Measurements from ENCODE around the gene RGS9. TPM values are rescaled to one million over a fixed set of nuclear protein-coding genes. Genes with fewer than 3 reads are reported as not detected.
A peak's percentile ranks its signal among the peaks of the same experiment; 100 is the strongest.
"Not testable (repeated sequence)": the region's sequence is repeated elsewhere in the genome, so short reads cannot be mapped to it uniquely, and the experiment has no call there.

The RGS9 gene
- total RNA-seq (1.7 and 2.1 TPM in 2 replicates), polyA plus RNA-seq (1.6 and 2.6 TPM in 2 replicates), polyA minus RNA-seq (ENCODE audit: low replicate concordance) (0.63 and 0.71 TPM in 2 replicates)
- polyA plus RNA-seq (2012), result 1.0 and 2.7 TPM in 2 replicates

- peak; percentile 47 to 57 for DNase-seq (ENCODE audit: low read depth in 2 of 2)
- Histone ChIP-seq H3K4me3 (replicated peaks in 1 of 4; ENCODE audit: control extremely low read depth in 1 of 4, insufficient read depth in 1 of 4, low read depth in 3 of 4, low read length in 4 of 4) (peak within 1 kb of the TSS; percentile 40 to 58 (median 42)), H3K27me3 (ENCODE audit: control insufficient read depth, insufficient read depth, low read length) (peaks cover 10% of the 10 kb centered on the region), H3K9ac (ENCODE audit: insufficient read depth, low read length) (peak within 1 kb of the TSS; percentile 32), H3K36me3 (ENCODE audit: control insufficient read depth, insufficient read depth, low read length) (no peaks in the 10 kb centered on the region), H3K79me2 (ENCODE audit: control insufficient read depth, insufficient read depth, low read length) (no peaks in the 10 kb centered on the region), H4K20me1 (ENCODE audit: control insufficient read depth, extremely low read depth, insufficient read depth, low read length) (no peaks in the 10 kb centered on the region), H3K4me1 (ENCODE audit: control insufficient read depth, extremely low read depth, insufficient read depth, low read length) (no peaks in the 10 kb centered on the region), H2AFZ (ENCODE audit: low read length) (peak within 1 kb of the TSS; percentile 54), H3K9me3 (ENCODE audit: control insufficient read depth, insufficient read depth, low read depth, low read length) (no peaks in the 10 kb centered on the region), H3K27ac (ENCODE audit: insufficient read depth, low read length) (no peak within 1 kb of the TSS), H3K4me2 (ENCODE audit: extremely low read depth, insufficient read depth, low read length) (peak within 1 kb of the TSS; percentile 77)
- peak; percentile 72 for TF ChIP-seq EZH2 (IDR thresholded peaks at IDR 0.05; ENCODE audit: low read length, missing control alignments)
- peak; percentile 52 to 92 for TF ChIP-seq CTCF (conservative IDR thresholded peaks at IDR 0.05 in 1 of 2, IDR thresholded peaks at IDR 0.05 in 1 of 2; ENCODE audit: low read depth in 1 of 2, low read length in 2 of 2)
These were observed at the start of gene RGS9 for GRCh38 chr17:65137021-65137939. Gene RGS9 (plus strand): TSS chr17:65137370. CDS start chr17:65137541, 171 bp downstream.

- Histone ChIP-seq H3K9ac (ENCODE audit: insufficient read depth, low read length) (no peak overlapping the region), H4K20me1 (ENCODE audit: control insufficient read depth, extremely low read depth, insufficient read depth, low read length) (no peaks in the 10 kb centered on the region), H3K36me3 (ENCODE audit: control insufficient read depth, insufficient read depth, low read length) (no peaks in the 10 kb centered on the region), H3K4me3 (replicated peaks in 1 of 4; ENCODE audit: control extremely low read depth in 1 of 4, insufficient read depth in 1 of 4, low read depth in 3 of 4, low read length in 4 of 4) (no peak overlapping the region), H3K4me2 (ENCODE audit: extremely low read depth, insufficient read depth, low read length) (no peak overlapping the region), H3K79me2 (ENCODE audit: control insufficient read depth, insufficient read depth, low read length) (no peaks in the 10 kb centered on the region), H3K9me3 (ENCODE audit: control insufficient read depth, insufficient read depth, low read depth, low read length) (no peaks in the 10 kb centered on the region), H2AFZ (ENCODE audit: low read length) (no peak overlapping the region), H3K27me3 (ENCODE audit: control insufficient read depth, insufficient read depth, low read length) (peaks cover 9% of the 10 kb centered on the region), H3K4me1 (ENCODE audit: control insufficient read depth, extremely low read depth, insufficient read depth, low read length) (no peaks in the 10 kb centered on the region), H3K27ac (ENCODE audit: insufficient read depth, low read length) (no peak overlapping the region)
- TF ChIP-seq EZH2 (IDR thresholded peaks at IDR 0.05; ENCODE audit: low read length, missing control alignments), result no peak
- no peak for TF ChIP-seq CTCF (conservative IDR thresholded peaks at IDR 0.05 in 1 of 2, IDR thresholded peaks at IDR 0.05 in 1 of 2; ENCODE audit: low read depth in 1 of 2, low read length in 2 of 2)
- no peak for DNase-seq (ENCODE audit: low read depth in 2 of 2)
These were observed 48.4 kb upstream of the RGS9 start for GRCh38 chr17:65088621-65089360.

GRCh38 chr17:65092262-65092661 lies 44.9 kb upstream of the RGS9 start:
- no peaks in the 10 kb centered on the region for H4K20me1 ChIP-seq (ENCODE audit: control insufficient read depth, extremely low read depth, insufficient read depth, low read length)
- peaks cover 7% of the 10 kb centered on the region for H3K27me3 ChIP-seq (ENCODE audit: control insufficient read depth, insufficient read depth, low read length)
- no peak overlapping the region for H3K4me2 ChIP-seq (ENCODE audit: extremely low read depth, insufficient read depth, low read length)
- H3K9ac ChIP-seq (ENCODE audit: insufficient read depth, low read length), result no peak overlapping the region
- no peaks in the 10 kb centered on the region for H3K79me2 ChIP-seq (ENCODE audit: control insufficient read depth, insufficient read depth, low read length)
- H3K4me1 ChIP-seq (ENCODE audit: control insufficient read depth, extremely low read depth, insufficient read depth, low read length), result no peaks in the 10 kb centered on the region
- no peak overlapping the region for H2AFZ ChIP-seq (ENCODE audit: low read length)
- H3K4me3 ChIP-seq (replicated peaks in 1 of 4; ENCODE audit: control extremely low read depth in 1 of 4, insufficient read depth in 1 of 4, low read depth in 3 of 4, low read length in 4 of 4), result no peak overlapping the region
- no peaks in the 10 kb centered on the region for H3K36me3 ChIP-seq (ENCODE audit: control insufficient read depth, insufficient read depth, low read length)
- no peaks in the 10 kb centered on the region for H3K9me3 ChIP-seq (ENCODE audit: control insufficient read depth, insufficient read depth, low read depth, low read length)
- H3K27ac ChIP-seq (ENCODE audit: insufficient read depth, low read length), result no peak overlapping the region
- no peak for TF ChIP-seq CTCF (conservative IDR thresholded peaks at IDR 0.05 in 1 of 2, IDR thresholded peaks at IDR 0.05 in 1 of 2; ENCODE audit: low read depth in 1 of 2, low read length in 2 of 2)
- no peak for TF ChIP-seq EZH2 (IDR thresholded peaks at IDR 0.05; ENCODE audit: low read length, missing control alignments)
- peak; percentile 28 to 33 for DNase-seq (ENCODE audit: low read depth in 2 of 2)

- DNase-seq (ENCODE audit: low read depth in 2 of 2); H3K27ac ChIP-seq (ENCODE audit: insufficient read depth, low read length); H2AFZ ChIP-seq (ENCODE audit: low read length); H3K36me3 ChIP-seq (ENCODE audit: control insufficient read depth, insufficient read depth, low read length); H3K4me2 ChIP-seq (ENCODE audit: extremely low read depth, insufficient read depth, low read length); H3K9ac ChIP-seq (ENCODE audit: insufficient read depth, low read length); H3K4me1 ChIP-seq (ENCODE audit: control insufficient read depth, extremely low read depth, insufficient read depth, low read length); H4K20me1 ChIP-seq (ENCODE audit: control insufficient read depth, extremely low read depth, insufficient read depth, low read length); H3K79me2 ChIP-seq (ENCODE audit: control insufficient read depth, insufficient read depth, low read length); H3K4me3 ChIP-seq (replicated peaks in 1 of 4; ENCODE audit: control extremely low read depth in 1 of 4, insufficient read depth in 1 of 4, low read depth in 3 of 4, low read length in 4 of 4); H3K27me3 ChIP-seq (ENCODE audit: control insufficient read depth, insufficient read depth, low read length); H3K9me3 ChIP-seq (ENCODE audit: control insufficient read depth, insufficient read depth, low read depth, low read length): not testable (repeated sequence)
These were observed 44.3 kb upstream of the RGS9 start for GRCh38 chr17:65092721-65093356.

Data from fibroblast of lung (primary cell).